Gastrocnemius medialis (tissue), 4 donors: ENCODE results near the gene TUBA8.

Experiments used
- POLR2A ChIP-seq, 2 donors: fragments of 450-650 bp; IDR thresholded peaks; one replicate each; pipeline ENCODE4 v1.6.1; 2017; ENCODE audit warnings: antibody characterized with exemption in 2 of 2, mild to moderate bottlenecking in 2 of 2, moderate library complexity in 2 of 2
- TF ChIP-seq, protein P1 (sequence below), 5 experiments: fragments of 450-650 bp in 3 of 5; fragments of 200-600 bp in 2 of 5; sonication (generic) in 2 of 5; IDR thresholded peaks in 4 of 5; conservative IDR thresholded peaks in 1 of 5; 1 replicate in 4 of 5; 2 replicates in 1 of 5; pipeline ENCODE4 v1.5.1; 2016 to 2019; ENCODE audit warnings: antibody characterized with exemption in 5 of 5, mild to moderate bottlenecking in 3 of 5, moderate library complexity in 3 of 5

DNA sequence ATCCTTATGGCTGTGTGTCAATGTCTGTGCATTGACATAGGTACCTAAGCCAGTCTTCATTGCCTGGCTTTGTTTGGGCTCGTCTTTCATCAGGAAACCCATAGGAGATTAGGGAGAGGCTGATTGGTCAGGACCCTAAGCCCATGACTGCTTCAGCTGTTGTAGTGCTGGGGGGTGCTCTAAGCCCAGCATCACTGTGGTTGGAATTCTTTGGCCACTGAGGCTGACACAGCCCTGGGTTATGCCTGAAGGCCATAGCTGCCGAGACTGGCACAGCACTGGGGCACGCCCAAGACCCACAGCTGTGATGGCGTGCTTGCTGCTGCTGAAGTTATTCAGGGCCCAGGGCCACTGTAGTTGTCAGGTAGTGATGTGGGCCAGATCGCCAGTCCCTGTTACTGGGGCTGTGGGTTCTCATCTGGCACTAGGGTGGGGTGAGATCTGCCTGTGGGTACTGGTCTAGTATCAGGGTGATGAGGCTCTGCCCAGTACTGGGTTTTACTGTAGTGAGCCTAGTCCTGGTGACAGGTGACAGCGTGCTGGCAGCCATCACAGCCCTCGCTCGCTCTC, 44.3 kb downstream of the TUBA8 start:
- TF ChIP-seq, protein P1, sequence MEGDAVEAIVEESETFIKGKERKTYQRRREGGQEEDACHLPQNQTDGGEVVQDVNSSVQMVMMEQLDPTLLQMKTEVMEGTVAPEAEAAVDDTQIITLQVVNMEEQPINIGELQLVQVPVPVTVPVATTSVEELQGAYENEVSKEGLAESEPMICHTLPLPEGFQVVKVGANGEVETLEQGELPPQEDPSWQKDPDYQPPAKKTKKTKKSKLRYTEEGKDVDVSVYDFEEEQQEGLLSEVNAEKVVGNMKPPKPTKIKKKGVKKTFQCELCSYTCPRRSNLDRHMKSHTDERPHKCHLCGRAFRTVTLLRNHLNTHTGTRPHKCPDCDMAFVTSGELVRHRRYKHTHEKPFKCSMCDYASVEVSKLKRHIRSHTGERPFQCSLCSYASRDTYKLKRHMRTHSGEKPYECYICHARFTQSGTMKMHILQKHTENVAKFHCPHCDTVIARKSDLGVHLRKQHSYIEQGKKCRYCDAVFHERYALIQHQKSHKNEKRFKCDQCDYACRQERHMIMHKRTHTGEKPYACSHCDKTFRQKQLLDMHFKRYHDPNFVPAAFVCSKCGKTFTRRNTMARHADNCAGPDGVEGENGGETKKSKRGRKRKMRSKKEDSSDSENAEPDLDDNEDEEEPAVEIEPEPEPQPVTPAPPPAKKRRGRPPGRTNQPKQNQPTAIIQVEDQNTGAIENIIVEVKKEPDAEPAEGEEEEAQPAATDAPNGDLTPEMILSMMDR (IDR thresholded peaks at IDR 0.05 in 4 of 5, conservative IDR thresholded peaks at IDR 0.05 in 1 of 5): no peak
- no peak for TF ChIP-seq POLR2A (IDR thresholded peaks at IDR 0.05)
